HepG2 (cell line): ENCODE measurements around the gene ABHD6. TPM values are rescaled to one million over a fixed set of nuclear protein-coding genes. Genes with fewer than 3 reads are reported as not detected.

Experiments used
- ATAC-seq: fragments of 200-7000 bp; cut with Tn5 transposase; 3 replicates; pipeline ENCODE4 v1.9.1; 2020; ENCODE audit warnings: mild to moderate bottlenecking, moderate library complexity
- BruUV-seq: library from RNA; stranded (reverse); fragments of 400-500 nt; replicated peaks from 2 replicates; lab custom pipeline; 2021; lab: Mats Ljungman, UMichigan
- CTCF ChIA-PET: fragments of 300-600 bp; formaldehyde crosslinking; extraction: SDS; loops from one replicate; lab custom pipeline; 2021; ENCODE audit warnings: low total read pairs, inconsistent platforms, low intra/inter-chr PET ratio; lab: Yijun Ruan, JAX
- POLR2A ChIA-PET: fragments of 350-600 bp; sonication (Branson Sonifier 250); formaldehyde crosslinking; loops from one replicate; lab custom pipeline; 2020; ENCODE audit warnings: antibody characterized with exemption, inconsistent platforms; lab: Yijun Ruan, JAX
- DNase-seq: peaks from one replicate; pipeline ENCODE4 v3.0.0-alpha.2; 2015; ENCODE audit warnings: low spot score
- FAIRE-seq: peaks from 3 replicates; lab custom pipeline; 2011; peaks lifted over from hg19 to GRCh38; lab: Jason Lieb, UNC
- H2AFZ ChIP-seq: one replicate; pipeline ENCODE4 v1.6.1; 2011; ENCODE audit warnings: low read length, inconsistent platforms
- H3K27ac ChIP-seq: fragments of 300-600 bp; 3 replicates; pipeline ENCODE4 v1.8.0; 2011; ENCODE audit warnings: mixed run types, mild to moderate bottlenecking, mixed read lengths, low read length, inconsistent platforms; ENCODE audit not compliant: insufficient read depth; ENCODE audit errors: extremely low read length
- H3K27me3 ChIP-seq, 2 experiments: fragments of 200-600 bp in 1 of 2; 2 replicates in 1 of 2; 3 replicates in 1 of 2; pipeline versions ENCODE4 v1.6.0 to v1.8.0; 2011; ENCODE audit warnings: low read length in 2 of 2, mild to moderate bottlenecking in 2 of 2, moderate library complexity in 2 of 2, inconsistent platforms in 1 of 2; ENCODE audit not compliant: insufficient read depth in 2 of 2, control insufficient read depth in 1 of 2
- H3K36me3 ChIP-seq, 2 experiments: fragments of 200-600 bp in 1 of 2; replicated peaks in 1 of 2; 2 replicates in 1 of 2; 3 replicates in 1 of 2; pipeline versions ENCODE4 v1.5.1 to v1.8.0; 2011; ENCODE audit warnings: low read length in 2 of 2, inconsistent platforms in 1 of 2; ENCODE audit not compliant: insufficient read depth in 2 of 2, control insufficient read depth in 1 of 2
- H3K4me1 ChIP-seq: 2 replicates; pipeline ENCODE4 v1.5.1; 2012; ENCODE audit warnings: low read length, inconsistent platforms; ENCODE audit not compliant: insufficient read depth
- H3K4me2 ChIP-seq: 2 replicates; pipeline ENCODE4 v1.6.0; 2011; ENCODE audit warnings: low read depth, low read length, inconsistent platforms
- H3K4me3 ChIP-seq, 3 experiments: fragments of 200-600 bp in 1 of 3; sonication (generic), shearing (Covaris generic) in 1 of 3; replicated peaks in 1 of 3; 2 replicates each; pipeline ENCODE4 v1.5.1; 2011 to 2016; ENCODE audit warnings: low read length in 3 of 3, inconsistent platforms in 2 of 3, low read depth in 2 of 3, mild to moderate bottlenecking in 2 of 3, control low read depth in 1 of 3, mixed read lengths in 1 of 3; ENCODE audit not compliant: insufficient read depth in 1 of 3
- H3K79me2 ChIP-seq: one replicate; pipeline ENCODE4 v1.6.1; 2011; ENCODE audit warnings: low read length, inconsistent platforms; ENCODE audit not compliant: insufficient read depth
- H3K9ac ChIP-seq: 2 replicates; pipeline ENCODE4 v1.6.0; 2011; ENCODE audit warnings: mild to moderate bottlenecking, low read depth, low read length, inconsistent platforms; ENCODE audit not compliant: insufficient read depth
- H3K9me3 ChIP-seq: 2 replicates; pipeline ENCODE4 v1.5.1; 2012; ENCODE audit warnings: mild to moderate bottlenecking, low read length
- H4K20me1 ChIP-seq: 2 replicates; pipeline ENCODE4 v1.6.0; 2011; ENCODE audit warnings: inconsistent platforms, mild to moderate bottlenecking, low read length, moderate library complexity; ENCODE audit not compliant: insufficient read depth
- ARID2 ChIP-seq: sonication (generic); formaldehyde crosslinking; IDR thresholded peaks from 2 replicates; pipeline ENCODE4 v1.8.1; 2022; ENCODE audit warnings: mild to moderate bottlenecking, missing genetic modification reagents, borderline replicate concordance
- BCL3 ChIP-seq: sonication (generic); formaldehyde crosslinking; IDR thresholded peaks from 2 replicates; pipeline ENCODE4 v1.5.1; 2020; ENCODE audit warnings: mild to moderate bottlenecking, missing genetic modification reagents, moderate library complexity
- BHLHE40 ChIP-seq: IDR thresholded peaks from 2 replicates; pipeline ENCODE4 v1.6.1; 2011; ENCODE audit warnings: low read length, improper control_type of control experiment
- CEBPB ChIP-seq: IDR thresholded peaks from 2 replicates; pipeline ENCODE4 v1.6.1; 2011; ENCODE audit warnings: low read depth, low read length, improper control_type of control experiment, borderline replicate concordance
- CEBPG ChIP-seq: IDR thresholded peaks from 2 replicates; pipeline ENCODE4 v1.6.1; 2016
- HMGXB4 ChIP-seq, 2 experiments: sonication (generic) in 1 of 2; formaldehyde crosslinking in 1 of 2; IDR thresholded peaks; 2 replicates each; pipeline versions ENCODE4 v1.4.0 to v1.6.1; 2018 to 2020; ENCODE audit warnings: missing genetic modification reagents in 2 of 2, borderline replicate concordance in 1 of 2, low read depth in 1 of 2, mild to moderate bottlenecking in 1 of 2, missing biosample characterization in 1 of 2
- PAF1 ChIP-seq: IDR thresholded peaks from 2 replicates; pipeline ENCODE4 v1.6.1; 2016; ENCODE audit warnings: missing genetic modification reagents, missing compliant biosample characterization
- SALL1 ChIP-seq: sonication (generic); formaldehyde crosslinking; IDR thresholded peaks from 2 replicates; pipeline ENCODE4 v1.8.0; 2022; ENCODE audit warnings: mild to moderate bottlenecking, missing genetic modification reagents
- ZBTB8A ChIP-seq: sonication (generic); formaldehyde crosslinking; IDR thresholded peaks from 2 replicates; pipeline ENCODE4 v1.4.0; 2020; ENCODE audit warnings: mild to moderate bottlenecking, low read depth, missing genetic modification reagents, borderline replicate concordance
- ZNF12 ChIP-seq: sonication (generic); formaldehyde crosslinking; IDR thresholded peaks from 2 replicates; pipeline ENCODE4 v1.5.0; 2020; ENCODE audit warnings: missing genetic modification reagents
- ZNF253 ChIP-seq: sonication (generic); formaldehyde crosslinking; IDR thresholded peaks from 2 replicates; pipeline ENCODE4 v1.8.0; 2022; ENCODE audit warnings: mild to moderate bottlenecking, missing genetic modification reagents, borderline replicate concordance
- ZNF501 ChIP-seq: sonication (generic); formaldehyde crosslinking; IDR thresholded peaks from 2 replicates; pipeline ENCODE4 v1.5.1; 2020; ENCODE audit warnings: mild to moderate bottlenecking, moderate library complexity, missing genetic modification reagents
- WGBS: methylation state at CpG from one replicate; pipeline ENCODE4 v1.1.6; 2017; ENCODE audit warnings: low lambda C conversion rate; 5-methylcytosine and 5-hydroxymethylcytosine counted together
- in situ Hi-C: cut with HindIII; loops from 2 replicates; pipeline ENCODE4 v1.10.0; 2017; ENCODE audit warnings: low pct_unique_long_range_greater_than_20kb; ENCODE audit not compliant: extremely low pct_ligation_motif_present
- intact Hi-C: fragments of 100-400 bp; cut with micrococcal nuclease; formaldehyde crosslinking; loops from one replicate; pipeline ENCODE4 v1.10.0; 2022; ENCODE audit not compliant: unreplicated experiment
- polyA plus RNA-seq, 8 experiments: library from polyadenylated mRNA; depleted of rRNA in 3 of 8; stranded (reverse) in 7 of 8; unstranded in 1 of 8; fragments of >200 nt; fragmentation: Illumina TruSeq in 4 of 8; extraction: Trizol in 4 of 8; gene quantifications; 2 replicates each; pipeline versions ENCODE4 v1.2.1 to v1.2.3, GENCODE V29; 2011 to 2016; ENCODE audit warnings: low read depth in 4 of 8, missing spikeins in 1 of 8, mixed read lengths in 1 of 8; ENCODE audit not compliant: insufficient read depth in 1 of 8
- total RNA-seq, 5 experiments: library from RNA; depleted of rRNA; stranded (reverse); fragments of >200 nt; fragmentation: Illumina TruSeq; extraction: Trizol; gene quantifications; 2 replicates each; pipeline ENCODE4 v1.2.3, GENCODE V29; 2016; ENCODE audit warnings: low read depth in 1 of 5
- TF ChIP-seq, protein P1 (sequence below): sonication (generic); formaldehyde crosslinking; IDR thresholded peaks from 2 replicates; pipeline ENCODE4 v1.9.0; 2021; ENCODE audit warnings: mild to moderate bottlenecking, missing genetic modification reagents

ABHD6 gene
- total and polyA plus RNA-seq, 2 of the 13 experiments (the other 11 are each of a cell fraction or from before 2014, with no cell fraction given): 9.0 to 17.2 TPM

GRCh38 chr3:58214484-58215316, 22.9 kb upstream of the ABHD6 start:
- Histone ChIP-seq H4K20me1 (no peaks in the 10 kb centered on the region), H3K4me1 (peaks cover 79% of the 10 kb centered on the region), H3K4me2 (peak overlapping the region; percentile 28; the same call in 1 of the 2 replicates), H3K9ac (no peak overlapping the region), H3K9me3 (no peaks in the 10 kb centered on the region), H3K36me3 (no peaks in the 10 kb centered on the region), H3K27me3 (no peaks in the 10 kb centered on the region), H3K79me2 (no peaks in the 10 kb centered on the region), H3K4me3 (no peak overlapping the region), H3K27ac (no peak overlapping the region), H2AFZ (peak overlapping the region; percentile 74)
- DNase-seq: no peak
- no TSS peak for BruUV-seq
- in situ Hi-C loops: loop anchor here (5.0 kb wide), 1 partner anchor 32 kb away; no protein-coding TSS in a partner anchor
- POLR2A ChIA-PET: no interaction called here
- intact Hi-C loops: no loop called here
- CTCF ChIA-PET: interaction anchor here (1.1 to 1.3 kb wide), 2 partner anchors 26 to 27 kb away, joined by 3 read pairs; no protein-coding TSS in a partner anchor
- no peak for FAIRE-seq
- ATAC-seq: peak; percentile 55
- 32% methylated on average over 7 of the region's 7 CpGs for WGBS
- TF ChIP-seq BHLHE40: no peak
- peak; percentile 9; the same call in 1 of the 2 replicates for TF ChIP-seq CEBPG (CRISPR knock-in tag)
- no peak for TF ChIP-seq ZBTB8A (CRISPR knock-in tag)
- TF ChIP-seq ZNF12 (CRISPR knock-in tag): no peak
- TF ChIP-seq ARID2: no peak
- no peak for TF ChIP-seq PAF1 (CRISPR knock-in tag)
- TF ChIP-seq SALL1 (CRISPR knock-in tag): 0 out of 2 replicates have a peak, but pooled peaks have one; percentile 11
- TF ChIP-seq, protein P1, sequence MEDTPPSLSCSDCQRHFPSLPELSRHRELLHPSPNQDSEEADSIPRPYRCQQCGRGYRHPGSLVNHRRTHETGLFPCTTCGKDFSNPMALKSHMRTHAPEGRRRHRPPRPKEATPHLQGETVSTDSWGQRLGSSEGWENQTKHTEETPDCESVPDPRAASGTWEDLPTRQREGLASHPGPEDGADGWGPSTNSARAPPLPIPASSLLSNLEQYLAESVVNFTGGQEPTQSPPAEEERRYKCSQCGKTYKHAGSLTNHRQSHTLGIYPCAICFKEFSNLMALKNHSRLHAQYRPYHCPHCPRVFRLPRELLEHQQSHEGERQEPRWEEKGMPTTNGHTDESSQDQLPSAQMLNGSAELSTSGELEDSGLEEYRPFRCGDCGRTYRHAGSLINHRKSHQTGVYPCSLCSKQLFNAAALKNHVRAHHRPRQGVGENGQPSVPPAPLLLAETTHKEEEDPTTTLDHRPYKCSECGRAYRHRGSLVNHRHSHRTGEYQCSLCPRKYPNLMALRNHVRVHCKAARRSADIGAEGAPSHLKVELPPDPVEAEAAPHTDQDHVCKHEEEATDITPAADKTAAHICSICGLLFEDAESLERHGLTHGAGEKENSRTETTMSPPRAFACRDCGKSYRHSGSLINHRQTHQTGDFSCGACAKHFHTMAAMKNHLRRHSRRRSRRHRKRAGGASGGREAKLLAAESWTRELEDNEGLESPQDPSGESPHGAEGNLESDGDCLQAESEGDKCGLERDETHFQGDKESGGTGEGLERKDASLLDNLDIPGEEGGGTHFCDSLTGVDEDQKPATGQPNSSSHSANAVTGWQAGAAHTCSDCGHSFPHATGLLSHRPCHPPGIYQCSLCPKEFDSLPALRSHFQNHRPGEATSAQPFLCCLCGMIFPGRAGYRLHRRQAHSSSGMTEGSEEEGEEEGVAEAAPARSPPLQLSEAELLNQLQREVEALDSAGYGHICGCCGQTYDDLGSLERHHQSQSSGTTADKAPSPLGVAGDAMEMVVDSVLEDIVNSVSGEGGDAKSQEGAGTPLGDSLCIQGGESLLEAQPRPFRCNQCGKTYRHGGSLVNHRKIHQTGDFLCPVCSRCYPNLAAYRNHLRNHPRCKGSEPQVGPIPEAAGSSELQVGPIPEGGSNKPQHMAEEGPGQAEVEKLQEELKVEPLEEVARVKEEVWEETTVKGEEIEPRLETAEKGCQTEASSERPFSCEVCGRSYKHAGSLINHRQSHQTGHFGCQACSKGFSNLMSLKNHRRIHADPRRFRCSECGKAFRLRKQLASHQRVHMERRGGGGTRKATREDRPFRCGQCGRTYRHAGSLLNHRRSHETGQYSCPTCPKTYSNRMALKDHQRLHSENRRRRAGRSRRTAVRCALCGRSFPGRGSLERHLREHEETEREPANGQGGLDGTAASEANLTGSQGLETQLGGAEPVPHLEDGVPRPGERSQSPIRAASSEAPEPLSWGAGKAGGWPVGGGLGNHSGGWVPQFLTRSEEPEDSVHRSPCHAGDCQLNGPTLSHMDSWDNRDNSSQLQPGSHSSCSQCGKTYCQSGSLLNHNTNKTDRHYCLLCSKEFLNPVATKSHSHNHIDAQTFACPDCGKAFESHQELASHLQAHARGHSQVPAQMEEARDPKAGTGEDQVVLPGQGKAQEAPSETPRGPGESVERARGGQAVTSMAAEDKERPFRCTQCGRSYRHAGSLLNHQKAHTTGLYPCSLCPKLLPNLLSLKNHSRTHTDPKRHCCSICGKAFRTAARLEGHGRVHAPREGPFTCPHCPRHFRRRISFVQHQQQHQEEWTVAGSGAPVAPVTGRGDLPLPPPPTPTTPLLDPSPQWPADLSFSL (CRISPR knock-in tag): 0 out of 2 replicates have a peak, but pooled peaks have one; percentile 48
- no peak for TF ChIP-seq ZNF501 (CRISPR knock-in tag)
- TF ChIP-seq CEBPB: peak; percentile 72; the same call in 1 of the 2 replicates
- TF ChIP-seq HMGXB4 (CRISPR knock-in tag; IDR thresholded peaks at IDR 0.05; ENCODE audit: borderline replicate concordance in 1 of 2, low read depth in 1 of 2): 0 out of 4 replicates have a peak, but pooled peaks of 1 of the 2 experiments have one; percentile 16
- TF ChIP-seq ZNF253: no peak
- no peak for TF ChIP-seq BCL3 (CRISPR knock-in tag)
